Adrenal gland (tissue), 12 donors: ENCODE data around the gene MAP2K5. TPM values are rescaled to one million over a fixed set of nuclear protein-coding genes. Genes with fewer than 3 reads are reported as not detected.

ENCODE experiments used
- DNase-seq, 7 donors: peaks; one replicate each; pipeline ENCODE4 v3.0.0-alpha.2; 2019 to 2020
- H3K27ac ChIP-seq, 5 donors: fragments of 200-600 bp; sonication (generic) in 4 of 5; 1 replicate in 3 of 5; 2 replicates in 2 of 5; pipeline versions ENCODE4 v1.5.1 to v1.8.0; 2016 to 2020; ENCODE audit warnings: mild to moderate bottlenecking in 1 of 5
- H3K27me3 ChIP-seq: fragments of 200-600 bp; 2 replicates; pipeline ENCODE4 v1.8.0; 2021
- H3K36me3 ChIP-seq, 2 donors: fragments of 200-600 bp; replicated peaks in 1 of 2; 1 replicate in 1 of 2; 2 replicates in 1 of 2; pipeline versions ENCODE4 v1.5.1 to v1.8.0; 2018 to 2022
- H3K4me1 ChIP-seq, 2 donors: fragments of 200-600 bp; replicated peaks in 1 of 2; 1 replicate in 1 of 2; 2 replicates in 1 of 2; pipeline versions ENCODE4 v1.5.1 to v1.8.0; 2018 to 2021
- H3K4me3 ChIP-seq, 4 donors: fragments of 200-600 bp; sonication (generic) in 3 of 4; one replicate each; pipeline ENCODE4 v1.5.1; 2016 to 2018
- H3K9me3 ChIP-seq, 3 donors: fragments of 200-600 bp; sonication (generic) in 1 of 3; replicated peaks in 1 of 3; 1 replicate in 2 of 3; 2 replicates in 1 of 3; pipeline versions ENCODE4 v1.5.1 to v1.8.0; 2016 to 2021
- POLR2A ChIP-seq, 2 donors: fragments of 450-650 bp; IDR thresholded peaks; one replicate each; pipeline ENCODE4 v1.6.1; 2017; ENCODE audit warnings: antibody characterized with exemption in 2 of 2, mild to moderate bottlenecking in 2 of 2, moderate library complexity in 1 of 2
- WGBS, 4 donors: extraction: QIAGEN DNeasy Blood & Tissue Kit in 2 of 4; methylation state at CpG; one replicate each; pipeline versions ENCODE4 v1.1.5 to v1.1.7; 2013 to 2017; 5-methylcytosine and 5-hydroxymethylcytosine counted together
- intact Hi-C, 2 donors: fragments of 100-400 bp; cut with DNase I; formaldehyde crosslinking; loops; one replicate each; pipeline versions ENCODE4 v1.14.1 to v1.15.0; 2022 to 2023
- polyA plus RNA-seq, 3 donors: library from polyadenylated mRNA; stranded (reverse); fragments of 200-250 nt in 2 of 3; fragments of 350-450 nt in 1 of 3; fragmentation: Illumina TruSeq in 1 of 3; extraction: RNeasy Lipid Tissue Mini Kit (QIAGEN cat#74804) in 1 of 3; gene quantifications; one replicate each; pipeline ENCODE4 v1.2.3, GENCODE V29; 2013 to 2014
- total RNA-seq, 9 donors: library from RNA; depleted of rRNA in 4 of 9; stranded (reverse); fragments of >200 nt in 4 of 9; fragments of 120-200 nt in 1 of 9; fragmentation: NEBNext Ultra II Directional in 1 of 9; extraction: Animal tissue kit (Norgen Biotek cat#: 25700) in 1 of 9; gene quantifications; one replicate each; pipeline versions ENCODE4 v1.1.0 to v1.2.4, GENCODE V29; 2013 to 2023
- TF ChIP-seq, protein P1 (sequence below), 6 experiments: fragments of 450-650 bp in 4 of 6; fragments of 200-600 bp in 2 of 6; sonication (generic) in 1 of 6; IDR thresholded peaks; 1 replicate in 5 of 6; 2 replicates in 1 of 6; pipeline versions ENCODE4 v1.5.1 to v1.8.0; 2016 to 2021; ENCODE audit warnings: antibody characterized with exemption in 6 of 6, mild to moderate bottlenecking in 2 of 6, moderate library complexity in 1 of 6
- donor health status: healthy with polysubstance abuse.
- donor health status: Bipolar disorder and iron deficiency.
- donor health status: DM: yes; HTN: yes; CAD: no.
- donor health status: DM: no; HTN: no; CAD: no.
- donor health status: DM: no; HTN: no; CAD: no.
- donor health status: DM: yes; HTN: yes; CAD: no.

Gene MAP2K5
- total and polyA plus RNA-seq, 12 donors: 10.3 to 33.8 (median 17.0) TPM

DNA sequence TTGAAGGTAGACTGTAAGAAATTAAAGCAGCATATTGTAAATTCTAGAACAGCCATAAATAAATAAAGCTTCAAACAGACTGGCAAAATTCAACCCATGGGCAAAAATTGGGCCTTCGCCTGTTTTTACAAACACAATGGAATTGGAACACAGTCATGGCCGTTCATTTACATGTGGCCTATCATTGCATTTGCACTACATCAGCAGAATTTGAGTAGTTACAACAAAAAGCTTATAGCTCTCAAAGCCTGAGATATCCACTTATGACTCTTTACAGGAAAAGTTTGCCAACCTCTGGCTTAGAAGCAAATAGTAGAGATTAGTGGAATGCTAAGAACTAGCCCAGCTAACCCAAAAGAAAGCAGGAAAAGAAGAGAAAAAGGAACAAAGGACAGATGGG lies 143.2 kb downstream of the MAP2K5 start:
- TF ChIP-seq, protein P1, sequence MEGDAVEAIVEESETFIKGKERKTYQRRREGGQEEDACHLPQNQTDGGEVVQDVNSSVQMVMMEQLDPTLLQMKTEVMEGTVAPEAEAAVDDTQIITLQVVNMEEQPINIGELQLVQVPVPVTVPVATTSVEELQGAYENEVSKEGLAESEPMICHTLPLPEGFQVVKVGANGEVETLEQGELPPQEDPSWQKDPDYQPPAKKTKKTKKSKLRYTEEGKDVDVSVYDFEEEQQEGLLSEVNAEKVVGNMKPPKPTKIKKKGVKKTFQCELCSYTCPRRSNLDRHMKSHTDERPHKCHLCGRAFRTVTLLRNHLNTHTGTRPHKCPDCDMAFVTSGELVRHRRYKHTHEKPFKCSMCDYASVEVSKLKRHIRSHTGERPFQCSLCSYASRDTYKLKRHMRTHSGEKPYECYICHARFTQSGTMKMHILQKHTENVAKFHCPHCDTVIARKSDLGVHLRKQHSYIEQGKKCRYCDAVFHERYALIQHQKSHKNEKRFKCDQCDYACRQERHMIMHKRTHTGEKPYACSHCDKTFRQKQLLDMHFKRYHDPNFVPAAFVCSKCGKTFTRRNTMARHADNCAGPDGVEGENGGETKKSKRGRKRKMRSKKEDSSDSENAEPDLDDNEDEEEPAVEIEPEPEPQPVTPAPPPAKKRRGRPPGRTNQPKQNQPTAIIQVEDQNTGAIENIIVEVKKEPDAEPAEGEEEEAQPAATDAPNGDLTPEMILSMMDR (IDR thresholded peaks at IDR 0.05): no peak
- TF ChIP-seq POLR2A (IDR thresholded peaks at IDR 0.05): no peak
- no peaks in the 10 kb centered on the region for H3K27me3 ChIP-seq
- no peak overlapping the region for H3K4me3 ChIP-seq
- no peaks in the 10 kb centered on the region for H3K4me1 ChIP-seq
- H3K9me3 ChIP-seq: peaks cover 0 to 23% (median 14%) of the 10 kb centered on the region in 3 donors
- intact Hi-C loops: no loop called here
- WGBS, 4 donors: 96 to 98% (median 97%) methylated on average over 2 of the region's 2 CpGs
- H3K36me3 ChIP-seq: no peaks in the 10 kb centered on the region
- DNase-seq: no peak
- H3K27ac ChIP-seq: no peak overlapping the region

DNA sequence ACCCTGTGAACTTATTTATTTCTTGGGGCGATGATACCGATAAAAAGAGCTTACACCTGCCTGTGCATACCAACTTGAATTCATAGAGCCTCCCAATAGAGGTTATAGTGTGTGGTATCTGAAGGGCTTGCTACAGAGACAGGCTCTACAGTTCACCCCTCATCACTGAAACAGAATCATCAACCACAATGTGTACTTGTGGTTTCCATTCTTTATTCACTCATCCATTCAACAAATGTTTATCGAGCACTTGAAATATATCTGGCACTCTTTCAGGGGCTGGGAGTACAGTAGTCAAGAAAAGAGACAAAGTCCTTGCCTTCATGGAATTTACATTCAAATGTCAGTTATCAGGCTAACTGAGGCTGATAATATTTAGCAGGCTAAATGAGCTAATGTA lies 148.4 kb downstream of the MAP2K5 start:
- 91 to 96% (median 93%) methylated on average over 3 of the region's 3 CpGs for whole genome bisulfite sequencing, 4 donors

DNA sequence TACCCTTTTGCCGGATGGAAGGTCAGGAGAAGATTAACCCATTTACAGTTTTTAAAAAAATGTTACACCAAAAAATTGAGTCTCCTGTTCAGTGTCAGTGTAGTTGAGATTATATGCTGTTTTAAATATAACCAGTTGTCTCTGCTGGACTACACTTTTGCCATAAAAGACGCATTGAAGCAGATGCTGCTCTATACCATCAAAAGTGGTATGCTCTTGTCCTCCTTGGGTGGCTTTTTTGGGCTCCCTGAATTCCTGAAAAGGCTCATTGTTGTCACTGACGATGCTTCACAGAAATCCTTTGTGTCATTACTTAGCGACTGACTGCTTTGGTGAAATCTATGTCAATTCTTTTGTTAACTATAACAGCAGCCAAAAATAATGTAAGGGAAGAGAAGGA lies 148.9 kb downstream of the MAP2K5 start:
- no peak overlapping the region for H3K4me3 ChIP-seq
- intact Hi-C loops: no loop called here
- TF ChIP-seq, protein P1 (IDR thresholded peaks at IDR 0.05): no peak
- H3K27ac ChIP-seq: no peak overlapping the region
- no peaks in the 10 kb centered on the region for H3K36me3 ChIP-seq
- no peak for DNase-seq
- 83 to 87% (median 85%) methylated on average over 4 of the region's 4 CpGs for WGBS, 4 donors
- no peaks in the 10 kb centered on the region for H3K9me3 ChIP-seq
- no peaks in the 10 kb centered on the region for H3K4me1 ChIP-seq
- no peaks in the 10 kb centered on the region for H3K27me3 ChIP-seq

More for the DNA sequence above, 148.4 kb downstream of the MAP2K5 start:
- no peaks in the 10 kb centered on the region for H3K27me3 ChIP-seq
- TF ChIP-seq, protein P1 (IDR thresholded peaks at IDR 0.05): no peak
- no peak for TF ChIP-seq POLR2A (IDR thresholded peaks at IDR 0.05)
- no peak for DNase-seq
- intact Hi-C loops: no loop called here
- H3K4me3 ChIP-seq: no peak overlapping the region
- no peaks in the 10 kb centered on the region for H3K36me3 ChIP-seq
- no peak overlapping the region for H3K27ac ChIP-seq
- peaks cover 0 to under 1% (median 0%) of the 10 kb centered on the region in 3 donors for H3K9me3 ChIP-seq
- H3K4me1 ChIP-seq: no peaks in the 10 kb centered on the region

DNA sequence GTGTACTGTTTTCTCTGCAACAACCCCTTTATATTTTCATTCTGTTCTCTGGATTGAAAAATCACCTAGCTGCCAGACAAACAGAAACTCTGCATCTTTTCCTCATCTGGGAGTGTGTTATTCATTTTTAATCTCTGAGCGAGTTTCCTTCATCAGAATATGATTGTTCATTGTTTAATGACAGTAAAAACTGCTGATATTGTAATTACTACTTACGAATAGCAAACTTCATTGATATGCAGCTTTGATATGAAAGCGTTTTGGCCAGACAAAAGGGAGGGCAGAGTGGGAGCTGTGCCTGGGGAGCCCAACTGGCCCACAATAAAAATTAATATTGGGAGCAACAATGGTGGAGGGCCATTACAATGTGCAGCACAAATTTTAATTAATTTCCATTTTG lies 150.1 kb downstream of the MAP2K5 start:
- no peaks in the 10 kb centered on the region for H3K36me3 ChIP-seq
- TF ChIP-seq, protein P1 (IDR thresholded peaks at IDR 0.05): no peak
- no peak for TF ChIP-seq POLR2A (IDR thresholded peaks at IDR 0.05)
- no peaks in the 10 kb centered on the region for H3K27me3 ChIP-seq
- no peak overlapping the region for H3K4me3 ChIP-seq
- no peaks in the 10 kb centered on the region for H3K9me3 ChIP-seq
- intact Hi-C loops: no loop called here
- 92 to 98% (median 95%) methylated on average over 3 of the region's 3 CpGs for WGBS, 4 donors
- no peak for DNase-seq
- H3K27ac ChIP-seq: no peak overlapping the region
- H3K4me1 ChIP-seq: no peaks in the 10 kb centered on the region
